CD4-positive, alpha-beta T cell treated with Interleukin-17A for 4 hours (primary cell): Measurements from ENCODE around the gene WDR76.

Experiments used
- DNase-seq: peaks from one replicate; pipeline ENCODE4 v3.0.0-alpha.2; 2020; ENCODE audit warnings: mixed read lengths

The WDR76 gene

GRCh38 chr15:43915631-43916325 lies 89.0 kb downstream of the WDR76 start:
- DNase-seq, result no peak

GRCh38 chr15:43916326-43916660 lies 89.5 kb downstream of the WDR76 start:
- DNase-seq, result no peak
